LNCAP (cell line): Measurements from ENCODE around the gene PCP2.

Experiments used
- CTCF ChIP-seq: fragments of 450-650 bp; IDR thresholded peaks from 2 replicates; pipeline ENCODE4 v1.5.1; 2017; ENCODE audit warnings: mild to moderate bottlenecking

Gene PCP2

GRCh38 chr19:7623725-7624603, 9.6 kb downstream of the PCP2 start:
- no peak for TF ChIP-seq CTCF

- no peak for TF ChIP-seq CTCF
These were observed 10.4 kb downstream of the PCP2 start for GRCh38 chr19:7622933-7623685.

GRCh38 chr19:7620442-7621412, 12.8 kb downstream of the PCP2 start:
- no peak for TF ChIP-seq CTCF

- no peak for TF ChIP-seq CTCF
These were observed 13.7 kb downstream of the PCP2 start for GRCh38 chr19:7619671-7620441.

- no peak for TF ChIP-seq CTCF
These were observed 14.6 kb downstream of the PCP2 start for GRCh38 chr19:7618771-7619510.

GRCh38 chr19:7618348-7618747, 15.2 kb downstream of the PCP2 start:
- no peak for TF ChIP-seq CTCF
